AG04450 (cell line): ENCODE results near the gene PLXNA2. TPM values are rescaled to one million over a fixed set of nuclear protein-coding genes. Genes with fewer than 3 reads are reported as not detected.
A peak's percentile ranks its signal among the peaks of the same experiment; 100 is the strongest.

Experiments used
- CTCF ChIA-PET: fragments of 300-600, 350-600 bp; formaldehyde crosslinking; extraction: SDS; loops from one replicate; lab custom pipeline; 2022; ENCODE audit warnings: antibody characterized with exemption, inconsistent platforms; lab: Charles Lee
- POLR2A ChIA-PET: fragments of 350-600 bp; formaldehyde crosslinking; extraction: SDS; loops from one replicate; lab custom pipeline; 2021; ENCODE audit warnings: antibody characterized with exemption, inconsistent platforms; lab: Yijun Ruan, JAX
- DNase-seq: peaks from one replicate; pipeline ENCODE4 v3.0.0-alpha.2; 2011; ENCODE audit warnings: low read depth, low spot score
- H3K27ac ChIP-seq: one replicate; pipeline ENCODE4 v1.5.1; 2012; ENCODE audit warnings: low read depth, low read length, control low read depth
- H3K27me3 ChIP-seq: one replicate; pipeline ENCODE4 v1.6.0; 2012; ENCODE audit warnings: low read length; ENCODE audit not compliant: control insufficient read depth, insufficient read depth
- H3K4me3 ChIP-seq: 2 replicates; pipeline ENCODE4 v1.5.1; 2011; ENCODE audit warnings: mild to moderate bottlenecking, low read depth, low read length, control low read depth
- H3K9me3 ChIP-seq: 2 replicates; pipeline ENCODE4 v1.5.1; 2012; ENCODE audit warnings: low read length; ENCODE audit not compliant: control insufficient read depth, insufficient read depth
- CTCF ChIP-seq: IDR thresholded peaks from 2 replicates; pipeline ENCODE4 v1.5.1; 2011; ENCODE audit warnings: low read depth, low read length, control low read depth, inconsistent platforms
- polyA plus RNA-seq: library from polyadenylated mRNA; depleted of rRNA; stranded (reverse); fragments of >200 nt; gene quantifications from 2 replicates; pipeline ENCODE4 v1.2.3, GENCODE V29; 2011

The PLXNA2 gene
- polyA plus RNA-seq, 1 experiment: 0.10 TPM

GRCh38 chr1:208098773-208099172 lies 145.4 kb downstream of the PLXNA2 start:
- DNase-seq: no peak
- Histone ChIP-seq H3K27ac (no peak overlapping the region), H3K9me3 (no peaks in the 10 kb centered on the region), H3K4me3 (no peak overlapping the region), H3K27me3 (no peaks in the 10 kb centered on the region)
- no peak for TF ChIP-seq CTCF
- CTCF ChIA-PET: no interaction called here
- POLR2A ChIA-PET: no interaction called here

GRCh38 chr1:208093754-208094719 lies 150.1 kb downstream of the PLXNA2 start:
- Histone ChIP-seq H3K4me3 (no peak overlapping the region), H3K27me3 (no peaks in the 10 kb centered on the region), H3K27ac (no peak overlapping the region), H3K9me3 (no peaks in the 10 kb centered on the region)
- ChIA-PET CTCF (interaction anchor here (0.5 to 5.9 kb wide), 20 partner anchors 10 to 507 kb away, joined by 3 to 62 read pairs (median 4); partner anchors contain the start of gene PLXNA2), POLR2A (no interaction called here)
- TF ChIP-seq CTCF: peak; percentile 77
- DNase-seq: no peak

GRCh38 chr1:208093046-208093445 lies 151.1 kb downstream of the PLXNA2 start:
- DNase-seq: no peak
- Histone ChIP-seq H3K27ac (no peak overlapping the region), H3K27me3 (no peaks in the 10 kb centered on the region), H3K9me3 (no peaks in the 10 kb centered on the region), H3K4me3 (no peak overlapping the region)
- ChIA-PET CTCF (interaction anchor here (0.5 to 5.9 kb wide), 14 partner anchors 9 to 207 kb away, joined by 3 to 62 read pairs (median 4); partner anchors contain the start of gene PLXNA2), POLR2A (no interaction called here)
- no peak for TF ChIP-seq CTCF

GRCh38 chr1:208090388-208091301 lies 153.5 kb downstream of the PLXNA2 start:
- H3K4me3 ChIP-seq: no peak overlapping the region
- H3K27me3 ChIP-seq: no peaks in the 10 kb centered on the region
- no peaks in the 10 kb centered on the region for H3K9me3 ChIP-seq
- CTCF ChIA-PET: interaction anchor here (0.8 to 5.9 kb wide), 6 partner anchors 42 to 154 kb away, joined by 3 to 62 read pairs (median 4); partner anchors contain the start of gene PLXNA2
- no peak for DNase-seq
- POLR2A ChIA-PET: no interaction called here
- TF ChIP-seq CTCF: no peak
- no peak overlapping the region for H3K27ac ChIP-seq
